Fibroblast of the aortic adventitia (primary cell): ENCODE measurements around the gene CAP1. TPM values are rescaled to one million over a fixed set of nuclear protein-coding genes. Genes with fewer than 3 reads are reported as not detected.

Experiments used
- DNase-seq: peaks from one replicate; pipeline ENCODE4 v3.0.0-alpha.2; 2010; ENCODE audit warnings: low read depth
- H3K4me3 ChIP-seq: 2 replicates; pipeline ENCODE4 v1.5.1; 2011; ENCODE audit warnings: low read depth, mild to moderate bottlenecking, control low read depth, low read length, moderate library complexity
- CTCF ChIP-seq: IDR thresholded peaks from 2 replicates; pipeline ENCODE4 v1.5.1; 2011; ENCODE audit warnings: mild to moderate bottlenecking, low read length, control low read depth, inconsistent platforms; ENCODE audit not compliant: insufficient read depth
- total RNA-seq: library from RNA; depleted of rRNA; stranded (reverse); fragments of >200 nt; gene quantifications from 2 replicates; pipeline ENCODE4 v1.2.3, GENCODE V29; 2012; ENCODE audit warnings: low replicate concordance

The CAP1 gene
- total RNA-seq, 1 donor: 376 TPM

GRCh38 chr1:40020447-40021085, 20.0 kb upstream of the CAP1 start:
- no peak for TF ChIP-seq CTCF
- DNase-seq: no peak
- no peak overlapping the region for H3K4me3 ChIP-seq

GRCh38 chr1:40023379-40023944, 17.1 kb upstream of the CAP1 start:
- no peak overlapping the region for H3K4me3 ChIP-seq
- TF ChIP-seq CTCF: no peak
- no peak for DNase-seq

- no peak for TF ChIP-seq CTCF
- H3K4me3 ChIP-seq: no peak overlapping the region
- no peak for DNase-seq
Observed at GRCh38 chr1:40024671-40025070, 15.9 kb upstream of the CAP1 start.

GRCh38 chr1:40027647-40028046, 12.9 kb upstream of the CAP1 start:
- no peak for DNase-seq
- no peak overlapping the region for H3K4me3 ChIP-seq
- TF ChIP-seq CTCF: no peak

GRCh38 chr1:40029608-40030007, 10.9 kb upstream of the CAP1 start:
- H3K4me3 ChIP-seq: no peak overlapping the region
- DNase-seq: no peak
- TF ChIP-seq CTCF: no peak

GRCh38 chr1:40030528-40031135, 9.9 kb upstream of the CAP1 start:
- no peak overlapping the region for H3K4me3 ChIP-seq
- peak; percentile 53 for DNase-seq
- TF ChIP-seq CTCF: no peak
